ENCODE results near the gene PLAU.
"Not testable (repeated sequence)": the region's sequence is repeated elsewhere in the genome, so short reads cannot be mapped to it uniquely, and the experiment has no call there.

PLAU gene

DNA sequence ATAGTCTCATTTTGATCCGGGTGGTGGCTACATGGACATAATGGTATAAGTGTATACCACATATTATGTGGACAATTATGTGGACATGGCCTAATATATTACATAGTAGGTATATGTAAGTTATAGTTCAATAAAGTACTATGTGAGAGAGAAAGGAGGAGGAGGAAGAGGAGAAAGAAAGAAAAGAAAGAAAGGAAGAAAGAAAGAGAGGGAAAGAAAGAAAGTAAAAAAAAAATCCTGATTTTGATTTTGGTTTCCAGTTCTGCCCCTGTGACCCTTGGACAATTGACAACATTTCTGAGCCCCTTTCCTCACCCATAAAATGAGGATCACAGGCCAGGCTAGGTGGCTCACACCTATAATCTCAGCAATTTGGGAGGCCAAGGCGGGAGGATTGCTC is 44.8 kb downstream of the PLAU start:
- DNase-seq, result no peak

DNA sequence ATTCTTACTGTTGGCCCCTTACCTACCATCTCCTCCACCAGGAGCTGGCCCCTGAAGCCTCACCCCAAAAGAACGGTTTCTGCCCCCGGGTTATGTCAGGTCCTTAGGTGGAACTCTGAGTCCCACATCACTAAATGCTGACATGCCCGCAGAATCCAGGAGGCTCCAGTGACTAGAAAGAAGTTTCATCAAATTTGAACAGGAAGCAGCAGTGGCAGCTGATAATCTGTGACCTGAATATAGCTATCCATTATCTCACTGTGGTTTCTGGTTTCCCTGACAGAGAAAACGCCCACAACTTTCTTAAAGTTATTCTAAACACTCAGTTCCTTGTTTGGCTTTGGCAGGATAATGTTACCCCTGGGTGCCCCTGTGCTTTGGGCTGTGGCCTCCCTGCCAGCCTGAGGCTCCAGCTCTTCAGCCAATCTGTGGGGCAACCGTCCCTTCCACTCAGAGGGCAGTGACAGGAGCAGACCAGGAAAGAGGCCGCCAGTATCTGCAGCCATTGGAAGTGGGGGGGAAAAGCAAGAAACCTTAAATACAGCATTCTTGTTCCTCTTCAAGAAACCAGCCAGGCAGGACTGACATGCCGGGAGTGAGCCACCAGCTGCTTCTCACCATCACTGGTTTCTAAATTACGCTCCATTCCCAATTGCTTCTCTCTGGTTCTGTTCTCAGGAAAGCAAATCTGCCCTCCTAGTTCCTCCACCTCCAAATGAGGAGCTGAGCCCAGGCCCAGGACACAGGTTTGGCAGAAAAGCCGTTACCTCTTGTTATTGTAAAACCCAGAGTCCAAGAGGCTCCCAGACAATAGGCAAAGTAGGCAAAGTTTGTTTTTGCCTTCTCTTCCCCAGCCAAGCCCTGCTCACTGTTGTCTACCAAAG is 45.8 kb downstream of the PLAU start:
- DNase-seq, result peak; percentile 70

DNA sequence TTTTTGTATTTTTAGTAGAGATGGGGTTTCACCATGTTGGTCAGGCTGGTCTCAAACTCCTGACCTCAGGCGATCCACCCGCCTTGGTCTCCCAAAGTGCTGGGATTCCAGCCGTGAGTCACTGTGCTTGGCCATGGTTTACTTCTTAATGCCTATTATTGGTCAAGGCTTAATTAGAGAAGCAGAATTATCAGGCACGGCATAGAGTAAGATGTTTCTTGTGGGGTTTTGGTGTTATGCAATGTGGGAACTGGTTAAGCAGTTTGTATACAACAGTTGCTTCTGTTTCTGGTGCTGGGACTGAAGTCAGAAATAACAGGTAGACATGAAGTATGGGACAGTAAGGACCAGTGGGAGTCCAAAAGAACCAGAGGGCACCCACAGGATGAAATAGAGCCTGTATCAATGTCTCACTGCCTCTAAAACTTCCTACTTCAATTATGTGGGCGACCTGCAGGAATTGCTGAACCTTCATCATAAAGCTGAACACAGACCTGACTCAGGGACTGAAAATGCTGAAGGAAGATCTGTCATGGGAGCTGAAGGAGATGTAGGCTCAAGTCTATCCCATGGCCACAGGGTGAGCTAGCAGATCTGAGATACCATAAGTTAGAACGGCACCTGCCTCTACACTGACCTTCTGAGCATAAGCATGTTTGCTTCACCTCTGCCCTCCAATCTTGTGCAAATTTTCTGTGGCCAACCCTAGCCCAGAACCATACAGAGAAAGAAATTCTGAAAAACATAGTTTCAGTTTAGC is 48.7 kb downstream of the PLAU start:
- no peak for DNase-seq

DNA sequence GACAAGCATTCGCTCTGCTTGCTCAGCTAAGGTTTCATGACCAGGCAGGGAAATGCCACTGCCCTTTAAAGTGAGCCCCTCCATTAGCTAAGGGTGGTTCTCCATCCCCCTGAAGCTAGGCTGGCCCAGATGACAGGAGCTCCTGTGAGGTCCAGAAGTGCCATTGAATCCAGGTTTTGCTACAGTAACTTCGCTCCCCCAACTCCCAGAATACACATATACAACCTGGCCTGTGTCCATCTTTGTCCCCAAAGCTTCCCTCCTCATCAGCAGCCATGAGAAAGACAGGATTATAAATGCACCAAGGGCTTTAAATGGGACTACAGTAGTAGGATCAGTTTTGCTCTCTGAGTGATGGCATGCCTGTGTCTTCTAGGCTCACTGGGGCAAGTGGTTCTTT is 51.5 kb downstream of the PLAU start:
- DNase-seq, result no peak

DNA sequence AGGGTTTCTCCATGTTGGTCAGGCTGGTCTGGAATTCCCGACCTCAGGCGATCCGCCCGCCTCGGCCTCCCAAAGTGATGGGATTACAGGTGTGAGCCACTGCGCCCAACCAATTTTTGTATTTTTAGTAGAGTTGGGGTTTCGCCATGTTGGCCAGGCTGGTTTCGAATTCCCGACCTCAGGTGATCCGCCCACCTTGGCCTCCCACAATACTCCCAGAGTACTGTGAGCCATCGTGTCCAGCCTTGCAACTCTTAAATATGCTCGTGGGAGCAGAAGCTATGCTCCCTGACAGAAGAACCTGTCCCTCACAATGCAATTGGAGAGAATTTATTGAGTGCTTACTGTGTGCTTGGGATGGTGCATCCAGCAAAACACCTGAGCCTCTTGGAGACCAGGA is 52.6 kb downstream of the PLAU start:
- not testable (repeated sequence) for DNase-seq

DNA sequence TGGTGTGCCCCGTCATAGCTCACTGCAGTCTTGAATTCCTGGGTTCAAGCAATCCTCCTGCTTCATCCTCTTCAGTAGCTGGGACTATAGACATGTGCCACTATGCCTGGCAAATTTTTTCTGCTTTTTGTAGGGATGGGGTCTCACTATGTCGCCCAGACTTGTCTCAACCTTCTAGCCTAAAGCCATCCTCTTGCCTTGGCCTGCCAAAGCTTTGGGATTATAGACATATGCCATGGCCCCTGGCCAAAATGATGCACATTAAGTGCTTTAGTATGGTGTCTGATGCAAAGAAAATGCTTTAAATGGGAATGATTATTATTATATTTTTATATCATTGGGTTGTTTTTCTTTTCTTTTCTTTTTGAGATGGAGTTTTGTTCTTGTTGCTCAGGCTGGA is 53.8 kb downstream of the PLAU start:
- no peak for DNase-seq

DNA sequence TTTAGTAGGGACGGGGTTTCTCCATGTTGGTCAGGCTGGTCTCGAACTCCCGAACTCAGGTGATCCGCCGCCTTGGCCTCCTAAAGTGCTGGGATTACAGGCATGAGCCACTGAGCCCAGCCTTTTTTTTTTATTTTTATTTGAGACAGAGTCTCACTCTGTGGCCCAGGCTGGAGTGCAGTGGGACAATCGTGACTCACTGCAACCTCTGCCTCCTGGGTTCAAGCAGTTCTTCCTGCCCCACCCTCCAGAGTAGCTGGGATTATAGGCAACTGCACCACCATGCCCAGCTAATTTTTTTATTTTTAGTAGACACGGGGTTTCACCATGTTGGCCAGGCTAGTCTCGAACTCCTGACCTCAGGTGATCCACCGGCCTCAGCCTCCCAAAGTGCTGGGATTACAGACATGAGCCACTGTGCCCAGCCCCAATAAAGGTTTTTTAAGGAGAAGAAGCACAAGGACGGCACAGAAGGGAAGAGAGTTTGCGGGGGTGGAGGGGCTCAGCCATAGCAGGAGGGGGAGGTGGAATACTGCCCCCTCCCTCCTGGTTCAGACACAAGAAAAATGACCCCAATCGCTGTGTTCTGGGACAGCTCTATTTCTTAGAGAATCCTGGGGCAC is 54.4 kb downstream of the PLAU start:
- DNase-seq, result not testable (repeated sequence)

DNA sequence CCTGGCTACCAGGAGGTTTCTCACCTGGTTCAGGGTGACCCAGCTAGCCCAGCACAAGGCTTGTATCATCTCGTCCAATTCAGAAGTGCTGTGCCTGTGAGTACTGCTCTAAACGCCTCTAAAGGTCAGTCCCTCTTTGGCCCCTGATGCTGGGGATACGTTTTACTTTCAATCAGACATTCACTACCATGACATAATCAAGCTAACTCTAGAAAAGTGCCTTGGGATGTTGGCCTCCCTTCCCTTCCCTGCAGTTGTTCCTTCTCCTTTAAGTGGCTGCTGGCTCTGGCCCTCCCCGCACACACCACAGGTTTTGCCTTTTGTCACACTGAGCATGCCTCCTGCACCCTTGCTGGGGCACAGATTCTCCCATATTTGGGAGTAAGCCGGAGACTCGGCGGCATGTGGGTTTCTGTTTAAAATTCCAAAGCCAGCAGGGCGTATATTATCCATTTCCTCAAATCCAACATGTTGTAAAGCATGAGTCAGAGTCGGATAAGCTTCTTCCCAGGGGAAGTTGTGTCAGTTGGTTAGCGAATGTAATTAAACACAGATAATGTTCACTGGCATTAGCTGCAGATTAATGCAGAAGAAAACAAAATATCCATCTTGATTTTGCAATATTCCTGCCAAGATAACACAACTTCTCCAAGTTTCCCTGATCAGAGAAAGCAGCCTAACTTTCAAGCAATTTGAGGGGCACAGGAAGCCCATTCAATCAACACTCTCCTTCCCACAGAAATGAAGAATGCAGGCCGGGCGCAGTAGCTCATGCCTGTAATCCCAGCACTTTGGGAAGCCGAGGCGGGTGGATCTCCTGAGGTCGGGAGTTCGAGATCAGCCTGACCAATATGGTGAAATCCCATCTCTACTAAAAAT is 55.2 kb downstream of the PLAU start:
- DNase-seq, result no peak

DNA sequence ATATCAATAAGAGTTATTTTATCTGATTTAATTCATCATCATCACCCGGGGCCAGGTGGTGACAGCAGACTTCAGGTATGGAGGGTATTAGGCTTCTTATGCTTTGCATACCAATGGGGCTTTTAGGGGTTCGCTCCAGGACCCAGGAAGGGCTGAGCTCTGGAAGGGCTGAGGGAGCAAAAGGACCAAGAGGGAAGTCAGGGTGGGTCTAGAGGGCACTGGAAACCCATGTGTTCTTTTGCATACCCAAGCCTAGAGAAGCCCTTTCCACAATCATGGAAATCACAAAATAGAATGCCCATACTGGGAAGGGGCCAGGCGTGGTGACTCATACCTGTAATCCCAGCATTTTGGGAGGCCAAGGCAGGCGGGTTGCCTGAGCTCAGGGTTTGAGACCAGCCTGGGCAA is 56.1 kb downstream of the PLAU start:
- no peak for DNase-seq
